ENCODE results near the gene CDC42EP5. TPM values are rescaled to one million over a fixed set of nuclear protein-coding genes. Genes with fewer than 3 reads are reported as not detected.

The CDC42EP5 gene
- polyA plus RNA-seq, 1 of the 3 experiments (the other 2 are of a cell fraction), result 13.5 TPM

- 0 out of 2 replicates have a peak, but pooled peaks cover 17% of the 10 kb centered on the region for H4K20me1 ChIP-seq (ENCODE audit: insufficient read depth)
- no peaks in the 10 kb centered on the region for H3K9me2 ChIP-seq
- no peaks in the 10 kb centered on the region for H3K9me3 ChIP-seq
- peaks cover 0 to 12% of the 10 kb centered on the region in 2 experiments; a peak in 1 of 4 replicates for H3K4me1 ChIP-seq (ENCODE audit: control insufficient read depth in 1 of 2, insufficient read depth in 2 of 2, low read depth in 1 of 2, low read length in 1 of 2)
- peaks cover 7% of the 10 kb centered on the region; the same call in 1 of the 2 replicates for H3K79me2 ChIP-seq (ENCODE audit: insufficient read depth)
- DNase-seq, result peak; percentile 10
- ChIA-PET CTCF (no interaction called here), POLR2A (interaction anchor here (2.2 kb wide), 1 partner anchor 14 kb away, joined by 7 read pairs; the partner anchor contains the start of gene LENG8)
- H3K9ac ChIP-seq, result no peak overlapping the region
- H3K4me3 ChIP-seq (ENCODE audit: low read depth in 2 of 2, low read length in 1 of 2), result no peak overlapping the region
- 84% methylated on average over 8 of the region's 11 CpGs for WGBS (ENCODE audit: low lambda C conversion rate)
- H3K36me3 ChIP-seq (replicated peaks in 1 of 2; ENCODE audit: control insufficient read depth in 1 of 2, insufficient read depth in 2 of 2, low read length in 1 of 2), result no peaks in the 10 kb centered on the region
- H3K27ac ChIP-seq (ENCODE audit: low read depth in 2 of 2, low read length in 1 of 2), result no peak overlapping the region
- no peak overlapping the region for H3K4me2 ChIP-seq
- H3F3A ChIP-seq (replicated peaks; ENCODE audit: insufficient read depth), result no peaks in the 10 kb centered on the region
- no peak overlapping the region for H2AFZ ChIP-seq (ENCODE audit: low read depth)
- TF ChIP-seq TAF1 (IDR thresholded peaks at IDR 0.05; ENCODE audit: borderline replicate concordance, low read depth, low read length) (no peak), MXI1 (IDR thresholded peaks at IDR 0.05; ENCODE audit: low read depth, low read length) (no peak), ZBTB33 (IDR thresholded peaks at IDR 0.05; ENCODE audit: borderline replicate concordance, low read depth) (no peak), USF2 (IDR thresholded peaks at IDR 0.05; ENCODE audit: borderline replicate concordance, low read depth, low read length) (no peak), SMC3 (IDR thresholded peaks at IDR 0.05; ENCODE audit: low read depth, low read length) (no peak), MEF2A (IDR thresholded peaks at IDR 0.05; ENCODE audit: borderline replicate concordance, low read depth) (no peak), RAD21 (IDR thresholded peaks at IDR 0.05; ENCODE audit: low read length) (no peak), RXRA (IDR thresholded peaks at IDR 0.05; ENCODE audit: borderline replicate concordance, low read depth) (no peak), TEAD4 (IDR thresholded peaks at IDR 0.05; ENCODE audit: borderline replicate concordance, insufficient read depth) (no peak), FOXM1 (IDR thresholded peaks at IDR 0.05; ENCODE audit: low read depth) (no peak), PBX3 (IDR thresholded peaks at IDR 0.05) (no peak), MAX (IDR thresholded peaks at IDR 0.05; ENCODE audit: low read depth) (no peak), NFIC (IDR thresholded peaks at IDR 0.05; ENCODE audit: borderline replicate concordance) (no peak), SIN3A (IDR thresholded peaks at IDR 0.05; ENCODE audit: borderline replicate concordance, low read depth, low read length) (no peak), RCOR1 (IDR thresholded peaks at IDR 0.05; ENCODE audit: low read length) (no peak), EZH2phosphoT487 (IDR thresholded peaks at IDR 0.05; ENCODE audit: borderline replicate concordance, low read depth) (no peak), FOSL2 (IDR thresholded peaks at IDR 0.05; ENCODE audit: borderline replicate concordance, low read depth) (no peak), FOXJ3 (CRISPR knock-in tag; IDR thresholded peaks at IDR 0.05) (no peak)
- peaks cover 8% of the 10 kb centered on the region for H3K27me3 ChIP-seq (ENCODE audit: insufficient read depth)
Measured at GRCh38 chr19:54434873-54435214, 38.3 kb downstream of the CDC42EP5 start.
